ENCODE measurements around the gene HOMER2.

HOMER2 gene

GRCh38 chr15:82995938-82996337, 43.4 kb upstream of the HOMER2 start:
- no peak overlapping the region for H3K4me3 ChIP-seq (ENCODE audit: low read length in 2 of 2)
- H3K4me2 ChIP-seq (ENCODE audit: insufficient read depth, low read length, poor library complexity, severe bottlenecking) = no peak overlapping the region
- H3K4me1 ChIP-seq (ENCODE audit: control insufficient read depth in 2 of 2, insufficient read depth in 1 of 2, low read depth in 1 of 2, low read length in 2 of 2) = no peaks in the 10 kb centered on the region
- H2BK5ac ChIP-seq (ENCODE audit: low read length) = no peak overlapping the region
- H3K36me3 ChIP-seq (replicated peaks in 1 of 2; ENCODE audit: control insufficient read depth in 2 of 2, insufficient read depth in 2 of 2, low read length in 2 of 2) = peaks cover 0 to 14% of the 10 kb centered on the region in 2 donors
- H2BK12ac ChIP-seq (ENCODE audit: low read length) = no peak overlapping the region
- DNase-seq (ENCODE audit: low spot score) = no peak
- H3K9ac ChIP-seq (ENCODE audit: low read depth, low read length, poor library complexity) = no peak overlapping the region
- H2BK120ac ChIP-seq (ENCODE audit: low read depth, low read length) = no peak overlapping the region
- no peak overlapping the region for H2AFZ ChIP-seq (ENCODE audit: low read length)
- H3K14ac ChIP-seq (ENCODE audit: low read length) = no peak overlapping the region
- H3K4ac ChIP-seq (ENCODE audit: low read length) = no peak overlapping the region
- H3K9me3 ChIP-seq (replicated peaks in 1 of 2; ENCODE audit: control insufficient read depth in 2 of 2, insufficient read depth in 1 of 2, low read depth in 1 of 2, low read length in 2 of 2) = peaks cover 0 to 2% of the 10 kb centered on the region in 2 donors
- no peaks in the 10 kb centered on the region for H3K79me1 ChIP-seq (ENCODE audit: low read depth, low read length)
- H2AK5ac ChIP-seq (ENCODE audit: low read depth, low read length) = no peak overlapping the region
- no peaks in the 10 kb centered on the region for H3K27me3 ChIP-seq (ENCODE audit: control insufficient read depth in 3 of 3, insufficient read depth in 3 of 3, low read depth in 1 of 3, low read length in 3 of 3)
- no peak overlapping the region for H3K23ac ChIP-seq (ENCODE audit: low read depth, low read length, poor library complexity)
- no peak overlapping the region for H4K91ac ChIP-seq (ENCODE audit: low read depth, low read length, poor library complexity)
- no peak overlapping the region for H3K18ac ChIP-seq (ENCODE audit: low read length)
- H2BK15ac ChIP-seq (ENCODE audit: low read length) = no peak overlapping the region
- H3K27ac ChIP-seq (replicated peaks; ENCODE audit: low read length) = no peak overlapping the region
- no CpG with 5 or more reads among the region's 3 CpGs for WGBS, 2 donors (ENCODE audit: extremely low coverage in 2 of 2, insufficient read length in 2 of 2, insufficient replicate concordance in 1 of 2)
- H4K8ac ChIP-seq (ENCODE audit: low read depth, low read length) = no peak overlapping the region

GRCh38 chr15:82995076-82995475, 42.6 kb upstream of the HOMER2 start:
- peaks cover 0 to 19% of the 10 kb centered on the region in 2 donors for H3K36me3 ChIP-seq (replicated peaks in 1 of 2; ENCODE audit: control insufficient read depth in 2 of 2, insufficient read depth in 2 of 2, low read length in 2 of 2)

GRCh38 chr15:82993144-82993543, 40.6 kb upstream of the HOMER2 start:
- Histone ChIP-seq H2BK120ac (ENCODE audit: low read depth, low read length) (no peak overlapping the region), H3K4ac (ENCODE audit: low read length) (no peak overlapping the region), H3K27ac (replicated peaks; ENCODE audit: low read length) (no peak overlapping the region), H2AK5ac (ENCODE audit: low read depth, low read length) (no peak overlapping the region), H3K79me1 (ENCODE audit: low read depth, low read length) (no peaks in the 10 kb centered on the region), H3K14ac (ENCODE audit: low read length) (no peak overlapping the region), H4K91ac (ENCODE audit: low read depth, low read length, poor library complexity) (no peak overlapping the region), H3K23ac (ENCODE audit: low read depth, low read length, poor library complexity) (no peak overlapping the region), H3K36me3 (replicated peaks in 1 of 2; ENCODE audit: control insufficient read depth in 2 of 2, insufficient read depth in 2 of 2, low read length in 2 of 2) (peaks cover 2 to 36% of the 10 kb centered on the region in 2 donors), H4K8ac (ENCODE audit: low read depth, low read length) (no peak overlapping the region), H3K18ac (ENCODE audit: low read length) (no peak overlapping the region), H2BK15ac (ENCODE audit: low read length) (no peak overlapping the region), H2BK12ac (ENCODE audit: low read length) (no peak overlapping the region), H3K4me1 (ENCODE audit: control insufficient read depth in 2 of 2, insufficient read depth in 1 of 2, low read depth in 1 of 2, low read length in 2 of 2) (no peaks in the 10 kb centered on the region), H3K4me3 (ENCODE audit: low read length in 2 of 2) (no peak overlapping the region), H2AFZ (ENCODE audit: low read length) (no peak overlapping the region), H3K4me2 (ENCODE audit: insufficient read depth, low read length, poor library complexity, severe bottlenecking) (no peak overlapping the region), H3K27me3 (ENCODE audit: control insufficient read depth in 3 of 3, insufficient read depth in 3 of 3, low read depth in 1 of 3, low read length in 3 of 3) (no peaks in the 10 kb centered on the region), H3K9ac (ENCODE audit: low read depth, low read length, poor library complexity) (no peak overlapping the region), H2BK5ac (ENCODE audit: low read length) (no peak overlapping the region), H3K9me3 (replicated peaks in 1 of 2; ENCODE audit: control insufficient read depth in 2 of 2, insufficient read depth in 1 of 2, low read depth in 1 of 2, low read length in 2 of 2) (no peaks in the 10 kb centered on the region)
- 100% methylated on average over 2 to 4 of the region's 4 CpGs for WGBS, 2 donors (ENCODE audit: extremely low coverage in 2 of 2, insufficient read length in 2 of 2, insufficient replicate concordance in 1 of 2)
- DNase-seq (ENCODE audit: low spot score) = no peak

More at GRCh38 chr15:82995076-82995475, 42.6 kb upstream of the HOMER2 start:
- Histone ChIP-seq H3K14ac (ENCODE audit: low read length) (no peak overlapping the region), H3K27ac (replicated peaks; ENCODE audit: low read length) (no peak overlapping the region), H3K9ac (ENCODE audit: low read depth, low read length, poor library complexity) (no peak overlapping the region), H3K4me1 (ENCODE audit: control insufficient read depth in 2 of 2, insufficient read depth in 1 of 2, low read depth in 1 of 2, low read length in 2 of 2) (no peaks in the 10 kb centered on the region), H3K9me3 (replicated peaks in 1 of 2; ENCODE audit: control insufficient read depth in 2 of 2, insufficient read depth in 1 of 2, low read depth in 1 of 2, low read length in 2 of 2) (peaks cover 0 to 2% of the 10 kb centered on the region in 2 donors), H3K23ac (ENCODE audit: low read depth, low read length, poor library complexity) (no peak overlapping the region), H4K8ac (ENCODE audit: low read depth, low read length) (no peak overlapping the region), H2AK5ac (ENCODE audit: low read depth, low read length) (no peak overlapping the region), H2BK5ac (ENCODE audit: low read length) (no peak overlapping the region), H3K27me3 (ENCODE audit: control insufficient read depth in 3 of 3, insufficient read depth in 3 of 3, low read depth in 1 of 3, low read length in 3 of 3) (no peaks in the 10 kb centered on the region), H3K4me3 (ENCODE audit: low read length in 2 of 2) (no peak overlapping the region), H2BK120ac (ENCODE audit: low read depth, low read length) (no peak overlapping the region), H3K79me1 (ENCODE audit: low read depth, low read length) (no peaks in the 10 kb centered on the region), H3K18ac (ENCODE audit: low read length) (no peak overlapping the region), H4K91ac (ENCODE audit: low read depth, low read length, poor library complexity) (no peak overlapping the region), H2BK15ac (ENCODE audit: low read length) (no peak overlapping the region), H3K4me2 (ENCODE audit: insufficient read depth, low read length, poor library complexity, severe bottlenecking) (no peak overlapping the region), H3K4ac (ENCODE audit: low read length) (no peak overlapping the region), H2AFZ (ENCODE audit: low read length) (no peak overlapping the region), H2BK12ac (ENCODE audit: low read length) (no peak overlapping the region)
- WGBS, 2 donors (ENCODE audit: extremely low coverage in 2 of 2, insufficient read length in 2 of 2, insufficient replicate concordance in 1 of 2) = no CpG with 5 or more reads among the region's 2 CpGs
- DNase-seq (ENCODE audit: low spot score) = no peak

- Histone ChIP-seq H3K4me2 (ENCODE audit: insufficient read depth, low read length, poor library complexity, severe bottlenecking) (no peak overlapping the region), H3K27me3 (ENCODE audit: control insufficient read depth in 3 of 3, insufficient read depth in 3 of 3, low read depth in 1 of 3, low read length in 3 of 3) (no peaks in the 10 kb centered on the region), H3K79me1 (ENCODE audit: low read depth, low read length) (no peaks in the 10 kb centered on the region), H3K4me1 (ENCODE audit: control insufficient read depth in 2 of 2, insufficient read depth in 1 of 2, low read depth in 1 of 2, low read length in 2 of 2) (no peaks in the 10 kb centered on the region), H3K23ac (ENCODE audit: low read depth, low read length, poor library complexity) (no peak overlapping the region), H3K9ac (ENCODE audit: low read depth, low read length, poor library complexity) (no peak overlapping the region), H3K27ac (replicated peaks; ENCODE audit: low read length) (no peak overlapping the region), H2BK120ac (ENCODE audit: low read depth, low read length) (no peak overlapping the region), H3K4me3 (ENCODE audit: low read length in 2 of 2) (no peak overlapping the region), H3K14ac (ENCODE audit: low read length) (no peak overlapping the region), H4K8ac (ENCODE audit: low read depth, low read length) (no peak overlapping the region), H2BK12ac (ENCODE audit: low read length) (no peak overlapping the region), H4K91ac (ENCODE audit: low read depth, low read length, poor library complexity) (no peak overlapping the region), H3K9me3 (replicated peaks in 1 of 2; ENCODE audit: control insufficient read depth in 2 of 2, insufficient read depth in 1 of 2, low read depth in 1 of 2, low read length in 2 of 2) (no peaks in the 10 kb centered on the region), H2BK15ac (ENCODE audit: low read length) (no peak overlapping the region), H3K4ac (ENCODE audit: low read length) (no peak overlapping the region), H2AFZ (ENCODE audit: low read length) (no peak overlapping the region), H2BK5ac (ENCODE audit: low read length) (no peak overlapping the region), H3K18ac (ENCODE audit: low read length) (no peak overlapping the region), H3K36me3 (replicated peaks in 1 of 2; ENCODE audit: control insufficient read depth in 2 of 2, insufficient read depth in 2 of 2, low read length in 2 of 2) (peaks cover 2 to 40% of the 10 kb centered on the region in 2 donors), H2AK5ac (ENCODE audit: low read depth, low read length) (no peak overlapping the region)
- no peak for DNase-seq (ENCODE audit: low spot score)
- WGBS, 2 donors (ENCODE audit: extremely low coverage in 2 of 2, insufficient read length in 2 of 2, insufficient replicate concordance in 1 of 2) = no CpG with 5 or more reads among the region's 3 CpGs
These were observed 40.0 kb upstream of the HOMER2 start for GRCh38 chr15:82992436-82992998.

Data from neuronal stem cell (in vitro differentiated cells).